SK-N-SH treated with all-trans-retinoic acid at 6 μM for 48 hours (cell line): ENCODE results near the gene MVD.

Experiments
- ARNTL ChIP-seq: fragments of 450-650 bp; formaldehyde crosslinking; IDR thresholded peaks from 2 replicates; pipeline ENCODE4 v1.5.0; 2020; ENCODE audit warnings: low read depth, mild to moderate bottlenecking, moderate library complexity, borderline replicate concordance
- CSDC2 ChIP-seq: fragments of 250-450 bp; sonication (Bioruptor Pico); IDR thresholded peaks from 2 replicates; pipeline ENCODE4 v1.5.0; 2020; ENCODE audit warnings: mild to moderate bottlenecking, moderate library complexity
- CSRNP3 ChIP-seq: fragments of 250-450 bp; sonication (Bioruptor Pico); IDR thresholded peaks from 2 replicates; pipeline ENCODE4 v1.5.1; 2021; ENCODE audit warnings: mild to moderate bottlenecking, moderate library complexity
- ESRRG ChIP-seq: fragments of 250-450 bp; sonication (Bioruptor Pico); IDR thresholded peaks from 2 replicates; pipeline ENCODE4 v1.6.1; 2021; ENCODE audit warnings: mild to moderate bottlenecking
- OSR1 ChIP-seq: fragments of 250-450 bp; sonication (Bioruptor Pico); IDR thresholded peaks from 2 replicates; pipeline ENCODE4 v1.8.0; 2022; ENCODE audit warnings: moderate library complexity, mild to moderate bottlenecking, inconsistent platforms
- PATZ1 ChIP-seq: fragments of 250-450 bp; sonication (Bioruptor Pico); IDR thresholded peaks from 2 replicates; pipeline ENCODE4 v1.8.0; 2020; ENCODE audit warnings: mild to moderate bottlenecking, moderate library complexity, borderline replicate concordance
- SNAI2 ChIP-seq: fragments of 250-450 bp; sonication (Bioruptor Pico); IDR thresholded peaks from 2 replicates; pipeline ENCODE4 v1.5.0; 2020; ENCODE audit warnings: mild to moderate bottlenecking, moderate library complexity
- TCF4 ChIP-seq: fragments of 250-450 bp; sonication (Bioruptor Pico); IDR thresholded peaks from 2 replicates; pipeline ENCODE4 v1.8.0; 2021; ENCODE audit warnings: mild to moderate bottlenecking, moderate library complexity, borderline replicate concordance
- TOX ChIP-seq: fragments of 250-450 bp; sonication (Bioruptor Pico); IDR thresholded peaks from 2 replicates; pipeline ENCODE4 v1.8.0; 2021; ENCODE audit warnings: mild to moderate bottlenecking, moderate library complexity, borderline replicate concordance
- TSHZ2 ChIP-seq: fragments of 250-450 bp; sonication (Bioruptor Pico); IDR thresholded peaks from 2 replicates; pipeline ENCODE4 v1.5.0; 2020; ENCODE audit warnings: mild to moderate bottlenecking, moderate library complexity
- ZNF8 ChIP-seq: fragments of 450-650 bp; formaldehyde crosslinking; IDR thresholded peaks from 2 replicates; pipeline ENCODE4 v1.5.0; 2020; ENCODE audit warnings: mild to moderate bottlenecking, moderate library complexity
- TF ChIP-seq, protein P1 (sequence below): fragments of 250-450 bp; sonication (Bioruptor Pico); IDR thresholded peaks from 2 replicates; pipeline ENCODE4 v1.8.0; 2021; ENCODE audit warnings: low read depth, mild to moderate bottlenecking, moderate library complexity, borderline replicate concordance

DNA sequence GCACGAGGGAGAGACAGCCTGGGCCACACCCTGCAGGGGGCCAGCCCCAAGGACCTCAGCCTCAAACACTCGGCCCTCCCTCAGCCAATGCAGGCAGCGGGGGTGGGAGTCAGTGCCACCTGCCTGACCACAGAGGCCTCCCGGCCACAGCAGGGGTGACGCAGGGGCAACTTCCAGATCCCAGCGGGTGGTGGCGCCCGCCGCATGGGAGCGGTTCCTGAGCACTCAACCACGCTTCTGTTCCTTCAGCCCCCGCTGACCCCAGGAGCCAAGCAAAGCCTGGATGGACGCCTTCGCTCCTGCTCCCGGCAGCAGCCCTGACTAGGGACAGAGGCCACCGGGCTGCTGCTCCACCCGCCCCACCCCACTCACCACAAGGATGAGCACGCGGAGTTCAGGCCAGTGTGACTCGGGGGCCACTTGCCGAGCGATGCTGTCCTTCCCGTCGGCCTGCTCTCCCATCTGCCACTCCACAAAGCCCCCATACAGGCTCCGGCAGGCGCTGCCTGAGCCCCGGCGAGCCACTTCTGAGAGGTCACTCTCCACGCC lies 7.1 kb downstream of the MVD start:
- no peak for TF ChIP-seq SNAI2 (CRISPR knock-in tag)
- no peak for TF ChIP-seq PATZ1 (CRISPR knock-in tag)
- TF ChIP-seq ZNF8 = no peak
- no peak for TF ChIP-seq ARNTL (CRISPR knock-in tag)
- TF ChIP-seq TOX (CRISPR knock-in tag) = no peak
- TF ChIP-seq TSHZ2 (CRISPR knock-in tag) = no peak
- TF ChIP-seq TCF4 (CRISPR knock-in tag) = no peak
- TF ChIP-seq OSR1 (CRISPR knock-in tag) = no peak
- TF ChIP-seq CSDC2 (CRISPR knock-in tag) = no peak
- TF ChIP-seq ESRRG = no peak
- TF ChIP-seq, protein P1, sequence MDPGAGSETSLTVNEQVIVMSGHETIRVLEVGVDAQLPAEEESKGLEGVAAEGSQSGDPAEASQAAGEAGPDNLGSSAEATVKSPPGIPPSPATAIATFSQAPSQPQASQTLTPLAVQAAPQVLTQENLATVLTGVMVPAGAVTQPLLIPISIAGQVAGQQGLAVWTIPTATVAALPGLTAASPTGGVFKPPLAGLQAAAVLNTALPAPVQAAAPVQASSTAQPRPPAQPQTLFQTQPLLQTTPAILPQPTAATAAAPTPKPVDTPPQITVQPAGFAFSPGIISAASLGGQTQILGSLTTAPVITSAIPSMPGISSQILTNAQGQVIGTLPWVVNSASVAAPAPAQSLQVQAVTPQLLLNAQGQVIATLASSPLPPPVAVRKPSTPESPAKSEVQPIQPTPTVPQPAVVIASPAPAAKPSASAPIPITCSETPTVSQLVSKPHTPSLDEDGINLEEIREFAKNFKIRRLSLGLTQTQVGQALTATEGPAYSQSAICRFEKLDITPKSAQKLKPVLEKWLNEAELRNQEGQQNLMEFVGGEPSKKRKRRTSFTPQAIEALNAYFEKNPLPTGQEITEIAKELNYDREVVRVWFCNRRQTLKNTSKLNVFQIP (CRISPR knock-in tag) = no peak
- no peak for TF ChIP-seq CSRNP3 (CRISPR knock-in tag)
